Measurements from ENCODE around the gene LTBP1.

LTBP1 gene

GRCh38 chr2:33369191-33369590 lies 422.4 kb downstream of the LTBP1 start:
- DNase-seq (ENCODE audit: low spot score) = no peak
- Histone ChIP-seq H3K4me1 (ENCODE audit: insufficient read depth, poor library complexity, severe bottlenecking) (no peaks in the 10 kb centered on the region), H3K27me3 (ENCODE audit: insufficient read depth, poor library complexity, severe bottlenecking) (no peaks in the 10 kb centered on the region), H3K36me3 (ENCODE audit: low read depth) (no peaks in the 10 kb centered on the region), H3K27ac (ENCODE audit: poor library complexity, severe bottlenecking) (no peak overlapping the region), H3K4me3 (ENCODE audit: severe bottlenecking) (no peak overlapping the region), H3K9me3 (ENCODE audit: severe bottlenecking) (no peaks in the 10 kb centered on the region)
- no peak for TF ChIP-seq CTCF (IDR thresholded peaks at IDR 0.05; ENCODE audit: poor library complexity, severe bottlenecking)
- ATAC-seq (ENCODE audit: low read depth) = no peak

- H3K9me3 ChIP-seq (ENCODE audit: severe bottlenecking) = no peaks in the 10 kb centered on the region
- ATAC-seq (ENCODE audit: low read depth) = no peak
- TF ChIP-seq CTCF (IDR thresholded peaks at IDR 0.05; ENCODE audit: poor library complexity, severe bottlenecking) = no peak
- no peaks in the 10 kb centered on the region for H3K27me3 ChIP-seq (ENCODE audit: insufficient read depth, poor library complexity, severe bottlenecking)
- H3K27ac ChIP-seq (ENCODE audit: poor library complexity, severe bottlenecking) = no peak overlapping the region
- DNase-seq (ENCODE audit: low spot score) = no peak
- H3K36me3 ChIP-seq (ENCODE audit: low read depth) = no peaks in the 10 kb centered on the region
- H3K4me1 ChIP-seq (ENCODE audit: insufficient read depth, poor library complexity, severe bottlenecking) = peaks cover 4% of the 10 kb centered on the region
- no peak overlapping the region for H3K4me3 ChIP-seq (ENCODE audit: severe bottlenecking)
Measured at GRCh38 chr2:33370636-33371265, 424.0 kb downstream of the LTBP1 start.

GRCh38 chr2:33371304-33372090 lies 424.7 kb downstream of the LTBP1 start:
- Histone ChIP-seq H3K27me3 (ENCODE audit: insufficient read depth, poor library complexity, severe bottlenecking) (no peaks in the 10 kb centered on the region), H3K36me3 (ENCODE audit: low read depth) (no peaks in the 10 kb centered on the region), H3K9me3 (ENCODE audit: severe bottlenecking) (no peaks in the 10 kb centered on the region), H3K4me1 (ENCODE audit: insufficient read depth, poor library complexity, severe bottlenecking) (peaks cover 4% of the 10 kb centered on the region), H3K4me3 (ENCODE audit: severe bottlenecking) (no peak overlapping the region), H3K27ac (ENCODE audit: poor library complexity, severe bottlenecking) (no peak overlapping the region)
- ATAC-seq (ENCODE audit: low read depth) (no peak), DNase-seq (ENCODE audit: low spot score) (no peak)
- TF ChIP-seq CTCF (IDR thresholded peaks at IDR 0.05; ENCODE audit: poor library complexity, severe bottlenecking) = no peak

GRCh38 chr2:33372940-33373553 lies 426.3 kb downstream of the LTBP1 start:
- no peak overlapping the region for H3K4me3 ChIP-seq (ENCODE audit: severe bottlenecking)
- no peak for DNase-seq (ENCODE audit: low spot score)
- H3K9me3 ChIP-seq (ENCODE audit: severe bottlenecking) = no peaks in the 10 kb centered on the region
- peaks cover 4% of the 10 kb centered on the region for H3K4me1 ChIP-seq (ENCODE audit: insufficient read depth, poor library complexity, severe bottlenecking)
- peak; percentile 93 for TF ChIP-seq CTCF (IDR thresholded peaks at IDR 0.05; ENCODE audit: poor library complexity, severe bottlenecking)
- H3K27me3 ChIP-seq (ENCODE audit: insufficient read depth, poor library complexity, severe bottlenecking) = no peaks in the 10 kb centered on the region
- no peak overlapping the region for H3K27ac ChIP-seq (ENCODE audit: poor library complexity, severe bottlenecking)
- H3K36me3 ChIP-seq (ENCODE audit: low read depth) = no peaks in the 10 kb centered on the region
- no peak for ATAC-seq (ENCODE audit: low read depth)

Data from RWPE2 (cell line).